Mesothelial cell of epicardium (in vitro differentiated cells): ENCODE data around the gene ATP6V0D1. TPM values are rescaled to one million over a fixed set of nuclear protein-coding genes. Genes with fewer than 3 reads are reported as not detected.
A peak's percentile ranks its signal among the peaks of the same experiment; 100 is the strongest.

Source experiments
- DNase-seq, 2 experiments: peaks; one replicate each; pipeline ENCODE4 v3.0.0; 2021; ENCODE audit warnings: low spot score in 2 of 2; ENCODE audit not compliant: unreplicated experiment in 2 of 2
- H3K27ac Mint-ChIP-seq: 2 replicates; pipeline ENCODE4 v1.8.0; 2021; ENCODE audit warnings: mixed read lengths
- H3K27me3 Mint-ChIP-seq: 2 replicates; pipeline ENCODE4 v1.8.0; 2021; ENCODE audit warnings: low read depth, mixed read lengths
- H3K36me3 Mint-ChIP-seq: 2 replicates; pipeline ENCODE4 v1.8.0; 2021; ENCODE audit warnings: mixed read lengths
- H3K4me1 Mint-ChIP-seq: 2 replicates; pipeline ENCODE4 v1.8.0; 2021; ENCODE audit warnings: mixed read lengths
- H3K4me3 Mint-ChIP-seq: 2 replicates; pipeline ENCODE4 v1.8.0; 2021; ENCODE audit warnings: mild to moderate bottlenecking, moderate library complexity, mixed read lengths
- H3K9me3 Mint-ChIP-seq: 2 replicates; pipeline ENCODE4 v1.8.0; 2021; ENCODE audit warnings: mixed read lengths
- total RNA-seq: library from RNA; stranded (reverse); gene quantifications from 3 replicates; pipeline ENCODE4 v1.2.1, GENCODE V29; 2021
- TF ChIP-seq, protein P1 (sequence below): fragments of 200-600 bp; sonication (generic); IDR thresholded peaks from one replicate; pipeline ENCODE4 v1.5.0; 2021; ENCODE audit warnings: antibody characterized with exemption; ENCODE audit not compliant: unreplicated experiment

The ATP6V0D1 gene
- total RNA-seq, 1 donor from 2014 or later = 53.7 TPM

DNA sequence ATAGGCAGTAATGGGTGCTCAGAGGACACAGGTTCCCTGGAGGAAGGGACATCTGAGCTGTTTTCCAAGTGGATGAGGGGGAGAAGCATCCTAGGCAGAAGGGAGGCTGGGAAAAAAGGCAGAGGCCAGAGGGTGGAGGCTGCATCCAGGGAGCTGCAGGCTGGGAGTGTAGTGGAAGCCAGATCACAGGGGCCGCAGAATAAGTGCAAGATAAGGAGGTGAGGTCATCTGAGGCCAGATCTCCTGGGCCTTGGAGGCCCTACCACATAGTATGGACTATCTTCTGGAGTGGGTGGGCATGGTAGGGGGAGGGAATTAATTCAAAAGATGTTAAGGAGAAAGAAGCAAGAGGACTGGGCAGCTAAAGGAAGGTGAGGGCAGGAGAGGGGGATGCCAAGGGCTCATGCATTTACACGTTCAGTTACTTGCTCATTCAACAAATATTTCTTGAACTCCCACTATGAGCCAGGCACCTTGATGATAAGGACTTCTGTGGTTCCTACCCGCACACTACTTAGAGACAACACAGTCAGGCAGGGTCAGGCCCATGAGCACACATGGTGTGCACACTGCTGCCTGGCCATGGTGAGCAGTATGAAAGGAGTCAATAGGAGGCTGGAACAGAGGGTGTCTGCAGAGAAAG is 45.3 kb upstream of the ATP6V0D1 start:
- no peaks in the 10 kb centered on the region for H3K9me3 Mint-ChIP-seq
- H3K4me3 Mint-ChIP-seq = peak overlapping the region; percentile 56
- H3K27ac Mint-ChIP-seq = no peak overlapping the region

DNA sequence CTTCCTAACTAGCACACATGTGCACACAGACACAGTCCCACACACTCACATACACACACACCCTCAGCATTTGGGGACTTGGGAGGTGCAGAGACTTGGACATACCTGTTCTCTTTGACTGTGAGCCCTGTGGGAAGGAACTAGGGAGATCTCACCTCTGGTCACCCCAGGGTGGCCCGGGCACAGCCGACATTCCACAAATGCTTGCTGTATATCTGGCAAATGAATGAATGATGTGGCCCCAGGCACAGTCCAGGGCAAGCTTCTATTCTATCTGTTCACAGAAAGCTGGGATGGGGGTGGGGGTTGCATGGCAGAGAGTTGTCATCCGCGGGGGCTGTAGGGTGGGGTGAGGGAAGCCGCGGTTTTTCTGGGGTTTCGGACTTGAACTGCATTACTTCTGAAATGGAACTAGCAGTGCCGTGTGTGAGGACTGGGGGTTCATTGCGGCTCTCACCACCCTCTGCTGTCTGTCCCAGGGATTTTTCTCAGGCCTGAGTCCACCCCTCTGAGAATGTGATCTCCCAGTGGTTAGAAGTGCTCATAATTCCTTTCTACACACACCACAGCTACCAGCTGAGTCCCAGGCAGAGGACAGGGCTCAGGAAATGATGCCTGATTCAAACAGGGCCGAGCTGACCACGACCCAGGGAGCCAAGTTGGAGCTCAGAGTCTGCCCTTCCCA is 44.4 kb upstream of the ATP6V0D1 start:
- Mint-ChIP-seq H3K9me3 (no peaks in the 10 kb centered on the region), H3K36me3 (no peaks in the 10 kb centered on the region), H3K4me1 (peaks cover 28% of the 10 kb centered on the region), H3K4me3 (no peak overlapping the region), H3K27me3 (no peaks in the 10 kb centered on the region), H3K27ac (no peak overlapping the region)
- TF ChIP-seq, protein P1, sequence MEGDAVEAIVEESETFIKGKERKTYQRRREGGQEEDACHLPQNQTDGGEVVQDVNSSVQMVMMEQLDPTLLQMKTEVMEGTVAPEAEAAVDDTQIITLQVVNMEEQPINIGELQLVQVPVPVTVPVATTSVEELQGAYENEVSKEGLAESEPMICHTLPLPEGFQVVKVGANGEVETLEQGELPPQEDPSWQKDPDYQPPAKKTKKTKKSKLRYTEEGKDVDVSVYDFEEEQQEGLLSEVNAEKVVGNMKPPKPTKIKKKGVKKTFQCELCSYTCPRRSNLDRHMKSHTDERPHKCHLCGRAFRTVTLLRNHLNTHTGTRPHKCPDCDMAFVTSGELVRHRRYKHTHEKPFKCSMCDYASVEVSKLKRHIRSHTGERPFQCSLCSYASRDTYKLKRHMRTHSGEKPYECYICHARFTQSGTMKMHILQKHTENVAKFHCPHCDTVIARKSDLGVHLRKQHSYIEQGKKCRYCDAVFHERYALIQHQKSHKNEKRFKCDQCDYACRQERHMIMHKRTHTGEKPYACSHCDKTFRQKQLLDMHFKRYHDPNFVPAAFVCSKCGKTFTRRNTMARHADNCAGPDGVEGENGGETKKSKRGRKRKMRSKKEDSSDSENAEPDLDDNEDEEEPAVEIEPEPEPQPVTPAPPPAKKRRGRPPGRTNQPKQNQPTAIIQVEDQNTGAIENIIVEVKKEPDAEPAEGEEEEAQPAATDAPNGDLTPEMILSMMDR = no peak
- DNase-seq = no peak

More for the DNA sequence above, 45.3 kb upstream of the ATP6V0D1 start:
- DNase-seq = no peak
- peaks cover 32% of the 10 kb centered on the region for H3K4me1 Mint-ChIP-seq
- H3K27me3 Mint-ChIP-seq = no peaks in the 10 kb centered on the region
- no peaks in the 10 kb centered on the region for H3K36me3 Mint-ChIP-seq
- TF ChIP-seq, protein P1 = no peak

DNA sequence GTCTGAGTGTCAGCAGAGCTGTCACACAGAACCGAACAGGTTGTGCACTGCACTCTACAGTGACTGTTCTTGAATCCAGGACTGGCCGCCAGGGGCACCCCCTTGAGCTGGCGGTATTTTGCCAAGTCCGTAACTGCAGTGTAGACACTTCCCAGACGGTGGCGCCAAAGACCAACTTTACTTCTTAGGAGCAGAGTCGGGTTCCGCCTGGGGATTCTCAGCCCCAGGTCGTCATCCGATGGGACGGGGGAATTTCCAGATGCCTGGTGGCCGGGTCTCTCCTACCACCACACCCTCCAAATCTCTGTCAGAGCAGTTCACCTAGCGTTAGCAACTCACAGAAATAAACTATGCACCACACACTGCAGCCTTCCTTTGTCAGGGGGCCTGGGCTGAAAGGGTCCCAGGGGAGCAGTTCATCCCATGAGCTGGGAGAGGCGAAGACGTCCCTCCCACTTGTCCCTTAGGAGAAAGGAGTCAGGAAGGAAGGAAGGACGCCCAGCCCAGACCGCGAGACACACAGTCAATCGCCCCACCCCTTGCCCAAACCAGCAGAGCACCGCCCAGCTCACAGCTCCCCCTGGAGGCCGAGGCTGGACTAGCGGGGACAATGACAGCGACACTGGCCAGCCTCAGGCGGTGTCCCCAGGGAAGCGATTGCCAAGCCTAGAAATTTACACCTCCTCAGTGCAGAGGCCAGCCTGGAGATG is 40.3 kb upstream of the ATP6V0D1 start:
- peaks cover 24% of the 10 kb centered on the region for H3K4me1 Mint-ChIP-seq
- TF ChIP-seq, protein P1 = peak; percentile 92
- peaks cover 1% of the 10 kb centered on the region for H3K27me3 Mint-ChIP-seq
- no peaks in the 10 kb centered on the region for H3K36me3 Mint-ChIP-seq
- no peaks in the 10 kb centered on the region for H3K9me3 Mint-ChIP-seq
- peak; percentile 87 to 98 for DNase-seq
- H3K27ac Mint-ChIP-seq = peak overlapping the region; percentile 100
- H3K4me3 Mint-ChIP-seq = peak overlapping the region; percentile 84

DNA sequence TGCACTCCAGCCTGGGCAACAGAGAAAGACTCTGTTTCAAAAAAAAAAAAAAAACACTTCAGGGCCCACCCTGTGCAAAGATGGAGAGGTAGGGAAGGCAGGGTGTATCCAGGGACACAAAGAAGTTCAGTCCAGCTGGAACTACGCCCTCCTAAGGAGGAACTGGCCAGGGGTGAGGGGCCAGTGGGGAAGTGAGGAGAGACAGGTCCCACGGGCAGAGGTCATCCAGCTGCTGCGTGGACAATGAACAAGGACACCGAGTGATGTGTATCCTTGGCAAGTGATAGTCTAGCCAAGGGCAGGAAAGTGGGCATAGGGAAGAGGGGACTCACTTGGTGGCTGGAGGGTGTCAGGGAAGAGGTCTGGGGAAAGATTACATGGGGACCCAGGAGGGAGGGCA is 38.3 kb upstream of the ATP6V0D1 start:
- no peaks in the 10 kb centered on the region for H3K36me3 Mint-ChIP-seq
- H3K9me3 Mint-ChIP-seq = no peaks in the 10 kb centered on the region
- peaks cover 1% of the 10 kb centered on the region for H3K27me3 Mint-ChIP-seq
- DNase-seq = no peak
- H3K4me1 Mint-ChIP-seq = peaks cover 11% of the 10 kb centered on the region
- no peak overlapping the region for H3K4me3 Mint-ChIP-seq
- H3K27ac Mint-ChIP-seq = no peak overlapping the region
- TF ChIP-seq, protein P1 = no peak

DNA sequence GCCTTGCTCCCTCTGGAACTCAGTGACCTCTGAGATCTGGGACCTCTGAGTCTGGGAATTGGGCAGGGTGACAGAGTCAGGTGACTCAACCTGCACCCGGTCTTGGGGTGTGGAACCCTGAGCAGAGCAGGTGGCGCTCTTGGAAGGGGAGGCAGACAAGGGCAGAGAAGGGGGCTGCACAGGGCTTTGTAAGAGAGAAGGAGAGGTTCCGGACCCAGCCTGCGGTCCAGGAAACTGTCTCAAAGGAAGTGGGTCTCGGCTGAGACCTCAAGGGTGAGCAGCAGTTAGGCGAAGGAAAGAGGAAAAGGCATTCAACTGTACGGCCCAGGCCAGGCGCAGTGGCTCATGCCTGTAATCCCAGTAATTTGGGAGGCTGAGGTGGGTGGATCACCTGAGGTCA is 37.7 kb upstream of the ATP6V0D1 start:
- peaks cover 11% of the 10 kb centered on the region for H3K4me1 Mint-ChIP-seq

More for the DNA sequence above, 37.7 kb upstream of the ATP6V0D1 start:
- no peaks in the 10 kb centered on the region for H3K9me3 Mint-ChIP-seq
- TF ChIP-seq, protein P1 = no peak
- H3K36me3 Mint-ChIP-seq = no peaks in the 10 kb centered on the region
- H3K27ac Mint-ChIP-seq = no peak overlapping the region
- peaks cover 1% of the 10 kb centered on the region for H3K27me3 Mint-ChIP-seq
- no peak overlapping the region for H3K4me3 Mint-ChIP-seq
- DNase-seq = no peak
